Measurements from ENCODE around the gene TSPYL2. TPM values are rescaled to one million over a fixed set of nuclear protein-coding genes. Genes with fewer than 3 reads are reported as not detected.

Gene TSPYL2
- total and polyA plus RNA-seq, 2 of the 8 experiments (the other 6 are each of a cell fraction or from before 2014, with no cell fraction given) = 13.4 to 13.7 TPM

DNA sequence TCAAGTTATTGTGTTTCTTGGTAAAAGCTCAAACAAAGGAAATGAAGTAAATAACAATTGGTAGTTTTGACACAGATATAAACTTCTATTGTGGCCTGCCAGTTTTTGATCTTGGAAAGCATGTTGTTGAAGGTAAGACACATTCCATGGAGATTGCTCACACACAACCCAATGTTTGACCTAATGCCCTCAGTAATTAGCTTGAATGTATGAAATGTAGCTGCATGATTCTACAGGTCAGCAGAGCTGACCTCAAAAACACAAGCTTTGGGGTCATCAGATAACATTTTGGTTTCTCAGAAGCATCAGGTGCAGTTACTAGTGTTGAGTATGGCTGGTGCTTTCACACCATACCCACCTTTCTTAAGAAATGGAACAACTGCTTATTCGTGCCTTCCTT lies 17.1 kb upstream of the TSPYL2 start:
- Histone ChIP-seq H3K23ac (ENCODE audit: insufficient read length) (no peak overlapping the region), H3K18ac (ENCODE audit: extremely low read depth, low read length) (no peak overlapping the region), H2BK12ac (ENCODE audit: low read depth, low read length) (no peak overlapping the region), H4K20me1 (replicated peaks in 1 of 2; ENCODE audit: control insufficient read depth in 1 of 2, insufficient read depth in 2 of 2, low read length in 2 of 2) (no peaks in the 10 kb centered on the region), H3K9me3 (ENCODE audit: insufficient read depth in 2 of 2, low read depth in 1 of 2, low read length in 1 of 2) (no peaks in the 10 kb centered on the region), H2AK5ac (ENCODE audit: low read depth, low read length) (no peak overlapping the region), H4K5ac (ENCODE audit: insufficient read length, low read depth, low read length) (no peak overlapping the region), H3K79me2 (ENCODE audit: control insufficient read depth in 1 of 2, insufficient read depth in 2 of 2, low read length in 2 of 2) (no peaks in the 10 kb centered on the region), H3K4me3 (ENCODE audit: extremely low read depth in 1 of 4, insufficient read depth in 2 of 4, low read depth in 3 of 4, low read length in 4 of 4) (no peak overlapping the region), H2BK120ac (replicated peaks; ENCODE audit: low read depth, low read length) (no peak overlapping the region), H3K36me3 (ENCODE audit: control insufficient read depth in 2 of 4, insufficient read depth in 4 of 4, low read length in 3 of 4) (no peaks in the 10 kb centered on the region), H3K4me2 (ENCODE audit: insufficient read depth in 1 of 2, low read depth in 2 of 2, low read length in 2 of 2) (no peak overlapping the region), H3K9ac (replicated peaks in 1 of 4; ENCODE audit: extremely low read depth in 1 of 4, low read depth in 3 of 4, low read length in 3 of 4) (no peak overlapping the region), H3K4ac (replicated peaks; ENCODE audit: insufficient read length, low read depth, low read length) (no peak overlapping the region), H3K27me3 (replicated peaks in 1 of 4; ENCODE audit: control insufficient read depth in 3 of 4, extremely low read depth in 1 of 4, insufficient read depth in 3 of 4, low read length in 3 of 4) (no peaks in the 10 kb centered on the region), H2AFZ (ENCODE audit: low read length) (no peak overlapping the region), H4K8ac (ENCODE audit: extremely low read depth, insufficient read depth, low read length) (no peak overlapping the region), H3K27ac (ENCODE audit: low read depth, low read length) (no peak overlapping the region), H3K23me2 (ENCODE audit: low read depth, low read length) (no peaks in the 10 kb centered on the region), H2BK20ac (ENCODE audit: low read length) (no peak overlapping the region), H3K79me1 (ENCODE audit: low read depth, low read length) (no peaks in the 10 kb centered on the region), H3K4me1 (replicated peaks in 1 of 4; ENCODE audit: control insufficient read depth in 3 of 4, insufficient read depth in 4 of 4, low read length in 3 of 4) (no peaks in the 10 kb centered on the region), H3K14ac (ENCODE audit: insufficient read length) (no peak overlapping the region), H2BK15ac (ENCODE audit: low read length) (no peak overlapping the region), H4K91ac (replicated peaks; ENCODE audit: insufficient read length, low read length) (no peak overlapping the region), H3K56ac (replicated peaks; ENCODE audit: insufficient read length, low read depth, low read length) (no peak overlapping the region), H2BK5ac (ENCODE audit: low read depth, low read length) (no peak overlapping the region)
- ChIA-PET POLR2A (ENCODE audit: partially characterized antibody) (no interaction called here), CTCF (ENCODE audit: partially characterized antibody) (interaction anchor here (1.2 kb wide), 1 partner anchor 46 kb away, joined by 4 read pairs; no protein-coding TSS in a partner anchor)
- TF ChIP-seq TBP (IDR thresholded peaks at IDR 0.05; ENCODE audit: low read depth, low read length) = no peak
- TF ChIP-seq, protein P1, sequence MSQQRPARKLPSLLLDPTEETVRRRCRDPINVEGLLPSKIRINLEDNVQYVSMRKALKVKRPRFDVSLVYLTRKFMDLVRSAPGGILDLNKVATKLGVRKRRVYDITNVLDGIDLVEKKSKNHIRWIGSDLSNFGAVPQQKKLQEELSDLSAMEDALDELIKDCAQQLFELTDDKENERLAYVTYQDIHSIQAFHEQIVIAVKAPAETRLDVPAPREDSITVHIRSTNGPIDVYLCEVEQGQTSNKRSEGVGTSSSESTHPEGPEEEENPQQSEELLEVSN (IDR thresholded peaks at IDR 0.05) = no peak
- no peak for TF ChIP-seq CBX5 (IDR thresholded peaks at IDR 0.05; ENCODE audit: low read depth, low read length)
- no peak for TF ChIP-seq KDM5A (IDR thresholded peaks at IDR 0.05; ENCODE audit: low read length)
- TF ChIP-seq NANOG (IDR thresholded peaks at IDR 0.05; ENCODE audit: insufficient read depth, low read depth, low read length, poor library complexity, severe bottlenecking) = no peak
- 89% methylated on average over 1 of the region's 1 CpG; no CpG with 5 or more reads in 1 of the 2 experiments for WGBS, 2 experiments (ENCODE audit: extremely low coverage in 1 of 2, insufficient coverage in 1 of 2, insufficient read length in 1 of 2, insufficient replicate concordance in 2 of 2, low coverage in 1 of 2, low lambda C conversion rate in 2 of 2, missing lambda C conversion rate in 1 of 2)
- FAIRE-seq = no peak
- no peak for DNase-seq (ENCODE audit: low read depth in 1 of 2, low spot score in 2 of 2)
